ENCODE results near the gene CD79B.

Gene CD79B

GRCh38 chr17:63880706-63881105 is 51.4 kb downstream of the CD79B start:
- DNase-seq = no peak

All from hypothalamus (tissue), 51 donors.